IMR-90 (cell line): ENCODE data around the gene NPFFR1. TPM values are rescaled to one million over a fixed set of nuclear protein-coding genes. Genes with fewer than 3 reads are reported as not detected.
"Not testable (repeated sequence)": the region's sequence is repeated elsewhere in the genome, so short reads cannot be mapped to it uniquely, and the experiment has no call there.

Experiments used
- ATAC-seq: fragments of 200-7000 bp; cut with Tn5 transposase; 2 replicates; pipeline ENCODE4 v1.9.1; 2020; ENCODE audit warnings: low read depth, mild to moderate bottlenecking, moderate library complexity
- BruUV-seq: library from RNA; stranded (reverse); fragments of 400-500 nt; replicated peaks from 2 replicates; lab custom pipeline; 2021; lab: Mats Ljungman, UMichigan
- CTCF ChIA-PET: fragments of 300-600 bp; formaldehyde crosslinking; extraction: SDS; loops from one replicate; lab custom pipeline; 2021; ENCODE audit warnings: antibody characterized with exemption; lab: Yijun Ruan, JAX
- POLR2A ChIA-PET: fragments of 300-600 bp; sonication (Branson Sonifier 250); formaldehyde crosslinking; loops from one replicate; lab custom pipeline; 2022; ENCODE audit warnings: antibody characterized with exemption; ENCODE audit not compliant: unreplicated experiment; lab: Charles Lee
- DNase-seq: peaks from one replicate; pipeline ENCODE4 v3.0.0; 2013
- H2AFZ ChIP-seq: replicated peaks from 2 replicates; pipeline ENCODE3; 2013; ENCODE audit warnings: low read length, mild to moderate bottlenecking; ENCODE audit not compliant: poor library complexity
- H2AK5ac ChIP-seq: 2 replicates; pipeline ENCODE4 v1.6.1; 2013; ENCODE audit warnings: low read depth, low read length, inconsistent platforms
- H2AK9ac ChIP-seq: replicated peaks from 2 replicates; pipeline ENCODE3; 2013; ENCODE audit warnings: mild to moderate bottlenecking, low read depth, low read length, moderate library complexity; ENCODE audit not compliant: poor library complexity
- H2BK120ac ChIP-seq: 2 replicates; pipeline ENCODE4 v1.6.1; 2013; ENCODE audit warnings: low read depth, low read length, inconsistent platforms
- H2BK15ac ChIP-seq: 3 replicates; pipeline ENCODE4 v1.6.1; 2013; ENCODE audit warnings: low read depth, low read length, inconsistent platforms
- H2BK20ac ChIP-seq: 2 replicates; pipeline ENCODE4 v1.6.1; 2013; ENCODE audit warnings: low read depth, mild to moderate bottlenecking, inconsistent platforms, low read length, moderate library complexity
- H2BK5ac ChIP-seq: 2 replicates; pipeline ENCODE4 v1.6.1; 2013; ENCODE audit warnings: mild to moderate bottlenecking, low read depth, low read length, inconsistent platforms; ENCODE audit not compliant: poor library complexity, severe bottlenecking
- H3K14ac ChIP-seq: replicated peaks from 2 replicates; pipeline ENCODE4 v1.6.1; 2013; ENCODE audit warnings: low read depth, low read length, inconsistent platforms
- H3K18ac ChIP-seq: 2 replicates; pipeline ENCODE4 v1.6.1; 2013; ENCODE audit warnings: low read depth, low read length, control low read depth
- H3K23ac ChIP-seq: 2 replicates; pipeline ENCODE4 v1.6.1; 2013; ENCODE audit warnings: low read depth, low read length, inconsistent platforms
- H3K27ac ChIP-seq: 2 replicates; pipeline ENCODE4 v1.5.1; 2013; ENCODE audit warnings: mild to moderate bottlenecking, control low read depth, low read length; ENCODE audit not compliant: insufficient read depth
- H3K27me3 ChIP-seq: 2 replicates; pipeline ENCODE4 v1.6.1; 2013; ENCODE audit warnings: low read length; ENCODE audit not compliant: control insufficient read depth, insufficient read depth
- H3K36me3 ChIP-seq: 2 replicates; pipeline ENCODE4 v1.6.1; 2013; ENCODE audit warnings: low read length, mixed read lengths; ENCODE audit not compliant: control insufficient read depth, insufficient read depth
- H3K4ac ChIP-seq: 2 replicates; pipeline ENCODE4 v1.6.1; 2013; ENCODE audit warnings: low read depth, low read length, inconsistent platforms
- H3K4me1 ChIP-seq: 2 replicates; pipeline ENCODE4 v1.6.1; 2013; ENCODE audit warnings: low read length, mixed read lengths; ENCODE audit not compliant: control insufficient read depth, insufficient read depth
- H3K4me2 ChIP-seq: 2 replicates; pipeline ENCODE4 v1.6.1; 2013; ENCODE audit warnings: low read depth, mild to moderate bottlenecking, control low read depth, low read length, moderate library complexity
- H3K4me3 ChIP-seq: 2 replicates; pipeline ENCODE4 v1.5.1; 2013; ENCODE audit warnings: low read depth, mild to moderate bottlenecking, control low read depth, low read length, moderate library complexity; ENCODE audit not compliant: insufficient read depth
- H3K56ac ChIP-seq: 2 replicates; pipeline ENCODE4 v1.6.1; 2013; ENCODE audit warnings: low read length, inconsistent platforms; ENCODE audit not compliant: insufficient read depth; ENCODE audit errors: extremely low read depth
- H3K79me1 ChIP-seq, 2 experiments: 2 replicates each; pipeline ENCODE4 v1.6.1; 2013; ENCODE audit warnings: low read length in 2 of 2, inconsistent platforms in 1 of 2, low read depth in 1 of 2
- H3K9ac ChIP-seq: 2 replicates; pipeline ENCODE4 v1.6.1; 2013; ENCODE audit warnings: low read depth, low read length, control low read depth
- H3K9me1 ChIP-seq: 2 replicates; pipeline ENCODE4 v1.6.1; 2013; ENCODE audit warnings: low read length, inconsistent platforms; ENCODE audit not compliant: insufficient read depth
- H3K9me3 ChIP-seq: 2 replicates; pipeline ENCODE4 v1.6.1; 2013; ENCODE audit warnings: low read length; ENCODE audit not compliant: control insufficient read depth, insufficient read depth
- H4K20me1 ChIP-seq: 2 replicates; pipeline ENCODE4 v1.6.1; 2013; ENCODE audit warnings: low read length, inconsistent platforms; ENCODE audit not compliant: insufficient read depth
- H4K5ac ChIP-seq: 2 replicates; pipeline ENCODE4 v1.6.1; 2013; ENCODE audit warnings: mild to moderate bottlenecking, low read depth, low read length, control low read depth
- H4K8ac ChIP-seq, 2 experiments: 2 replicates each; pipeline ENCODE4 v1.6.1; 2013; ENCODE audit warnings: low read depth in 2 of 2, low read length in 2 of 2, control low read depth in 1 of 2, inconsistent platforms in 1 of 2
- H4K91ac ChIP-seq: 2 replicates; pipeline ENCODE4 v1.6.1; 2013; ENCODE audit warnings: low read depth, low read length, inconsistent platforms; ENCODE audit not compliant: insufficient read depth
- WGBS, 2 experiments: methylation state at CpG; one replicate each; pipeline versions ENCODE4 v1.1.5 to v1.1.7; 2013; ENCODE audit warnings: missing lambda C conversion rate in 2 of 2; ENCODE audit not compliant: insufficient read length in 1 of 2; ENCODE audit errors: extremely low coverage in 2 of 2; 5-methylcytosine and 5-hydroxymethylcytosine counted together
- dilution Hi-C: fragments of 300-500 bp; cut with HindIII; formaldehyde crosslinking; loops from one replicate; pipeline ENCODE4 v1.14.3; 2018; ENCODE audit warnings: low sequenced_read_pairs; ENCODE audit not compliant: unreplicated experiment
- in situ Hi-C: fragments of 300-500 bp; cut with MboI; formaldehyde crosslinking; loops from 3 replicates; pipeline ENCODE4 v1.14.3; 2019; ENCODE audit warnings: low sequenced_read_pairs, inconsistent platforms, mixed read lengths
- intact Hi-C: fragments of 100-400 bp; cut with micrococcal nuclease; formaldehyde crosslinking; loops from 2 replicates; pipeline ENCODE4 v1.10.0; 2022
- polyA plus RNA-seq, 3 experiments: library from polyadenylated mRNA; depleted of rRNA; stranded (reverse); fragments of >200 nt; gene quantifications; 2 replicates each; pipeline ENCODE4 v1.2.3, GENCODE V29; 2012; ENCODE audit warnings: low replicate concordance in 1 of 3
- total RNA-seq: library from RNA; depleted of rRNA; stranded (reverse); fragments of >200 nt; gene quantifications from 2 replicates; pipeline ENCODE4 v1.2.3, GENCODE V29; 2012

NPFFR1 gene
- total and polyA plus RNA-seq, 2 of the 4 experiments (the other 2 are of a cell fraction): not detected

GRCh38 chr10:70239077-70239976 is 44.5 kb downstream of the NPFFR1 start:
- H2BK5ac ChIP-seq, H4K5ac ChIP-seq, H4K8ac ChIP-seq, H3K4me3 ChIP-seq, H3K14ac ChIP-seq, H3K23ac ChIP-seq, H4K20me1 ChIP-seq, H3K9me3 ChIP-seq, H3K9me1 ChIP-seq, H2BK20ac ChIP-seq, intact Hi-C loops, H2BK120ac ChIP-seq, dilution Hi-C loops, ATAC-seq, H3K27ac ChIP-seq, H4K91ac ChIP-seq, CTCF ChIA-PET, H3K79me1 ChIP-seq, H2BK15ac ChIP-seq, H2AK9ac ChIP-seq, H3K4me1 ChIP-seq, H3K18ac ChIP-seq, in situ Hi-C loops, H2AK5ac ChIP-seq, H3K56ac ChIP-seq, H3K4ac ChIP-seq, H3K36me3 ChIP-seq, DNase-seq, POLR2A ChIA-PET, H2AFZ ChIP-seq, BruUV-seq, H3K9ac ChIP-seq, H3K4me2 ChIP-seq: not testable (repeated sequence)
- WGBS, 2 experiments: 95% methylated on average over 17 of the region's 55 CpGs; no CpG with 5 or more reads in 1 of the 2 experiments
- peaks cover 12% of the 10 kb centered on the region for H3K27me3 ChIP-seq

- BruUV-seq, dilution Hi-C loops, POLR2A ChIA-PET: not testable (repeated sequence)
Measured at GRCh38 chr10:70237958-70238536, 45.8 kb downstream of the NPFFR1 start.

More at GRCh38 chr10:70237958-70238536, 45.8 kb downstream of the NPFFR1 start:
- ATAC-seq, H3K56ac ChIP-seq, H3K4me1 ChIP-seq, H3K9me3 ChIP-seq, H2AK9ac ChIP-seq, in situ Hi-C loops, H2BK120ac ChIP-seq, H4K5ac ChIP-seq, intact Hi-C loops, H2AK5ac ChIP-seq, H4K20me1 ChIP-seq, CTCF ChIA-PET, H4K8ac ChIP-seq, H3K79me1 ChIP-seq, H3K4me2 ChIP-seq, H2AFZ ChIP-seq, DNase-seq, H3K18ac ChIP-seq, H3K4ac ChIP-seq, H2BK15ac ChIP-seq, H2BK20ac ChIP-seq, H2BK5ac ChIP-seq, H4K91ac ChIP-seq, H3K9ac ChIP-seq, H3K27me3 ChIP-seq, H3K36me3 ChIP-seq, H3K9me1 ChIP-seq, H3K27ac ChIP-seq, H3K23ac ChIP-seq, H3K14ac ChIP-seq, H3K4me3 ChIP-seq: not testable (repeated sequence)
- no CpG with 5 or more reads among the region's 6 CpGs for WGBS, 2 experiments
